ENCODE results near the gene CADM2. TPM values are rescaled to one million over a fixed set of nuclear protein-coding genes. Genes with fewer than 3 reads are reported as not detected.

Gene CADM2
- total RNA-seq, 1 experiment from 2014 or later, result not detected

- Histone ChIP-seq H3K4me3 (ENCODE audit: low read depth, low read length) (no peak overlapping the region), H3K9me3 (no peaks in the 10 kb centered on the region; the same call in 1 of the 2 replicates), H3K4me1 (no peaks in the 10 kb centered on the region), H3K36me3 (ENCODE audit: control insufficient read depth, insufficient read depth, low read length) (no peaks in the 10 kb centered on the region), H3K27me3 (replicated peaks; ENCODE audit: control insufficient read depth, insufficient read depth, low read length) (no peaks in the 10 kb centered on the region)
- no peak for DNase-seq
- H3K4me1 Mint-ChIP-seq (ENCODE audit: low read depth, unreplicated experiment), result no peaks in the 10 kb centered on the region
- H3K36me3 Mint-ChIP-seq (ENCODE audit: insufficient read depth, unreplicated experiment), result no peaks in the 10 kb centered on the region
- no peaks in the 10 kb centered on the region for H3K27me3 Mint-ChIP-seq (ENCODE audit: insufficient read depth, unreplicated experiment)
- no peak overlapping the region for H3K4me3 Mint-ChIP-seq (ENCODE audit: unreplicated experiment)
- no peak overlapping the region for H3K27ac Mint-ChIP-seq (ENCODE audit: unreplicated experiment)
- intact Hi-C loops (cut with micrococcal nuclease; ENCODE audit: unreplicated experiment), result no loop called here
- no peaks in the 10 kb centered on the region for H3K9me3 Mint-ChIP-seq (ENCODE audit: unreplicated experiment)
- BruUV-seq (replicated peaks), result no TSS peak
- CTCF ChIA-PET, result no interaction called here
- TF ChIP-seq, protein P1, sequence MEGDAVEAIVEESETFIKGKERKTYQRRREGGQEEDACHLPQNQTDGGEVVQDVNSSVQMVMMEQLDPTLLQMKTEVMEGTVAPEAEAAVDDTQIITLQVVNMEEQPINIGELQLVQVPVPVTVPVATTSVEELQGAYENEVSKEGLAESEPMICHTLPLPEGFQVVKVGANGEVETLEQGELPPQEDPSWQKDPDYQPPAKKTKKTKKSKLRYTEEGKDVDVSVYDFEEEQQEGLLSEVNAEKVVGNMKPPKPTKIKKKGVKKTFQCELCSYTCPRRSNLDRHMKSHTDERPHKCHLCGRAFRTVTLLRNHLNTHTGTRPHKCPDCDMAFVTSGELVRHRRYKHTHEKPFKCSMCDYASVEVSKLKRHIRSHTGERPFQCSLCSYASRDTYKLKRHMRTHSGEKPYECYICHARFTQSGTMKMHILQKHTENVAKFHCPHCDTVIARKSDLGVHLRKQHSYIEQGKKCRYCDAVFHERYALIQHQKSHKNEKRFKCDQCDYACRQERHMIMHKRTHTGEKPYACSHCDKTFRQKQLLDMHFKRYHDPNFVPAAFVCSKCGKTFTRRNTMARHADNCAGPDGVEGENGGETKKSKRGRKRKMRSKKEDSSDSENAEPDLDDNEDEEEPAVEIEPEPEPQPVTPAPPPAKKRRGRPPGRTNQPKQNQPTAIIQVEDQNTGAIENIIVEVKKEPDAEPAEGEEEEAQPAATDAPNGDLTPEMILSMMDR (IDR thresholded peaks at IDR 0.05; ENCODE audit: insufficient read depth in 1 of 2, low read depth in 1 of 2, low read length in 1 of 2, severe bottlenecking in 1 of 2, unreplicated experiment in 1 of 2), result no peak
- POLR2A ChIA-PET, result no interaction called here
Observed at GRCh38 chr3:85185495-85185894, 226.7 kb downstream of the CADM2 start.

- DNase-seq, result no peak
- Histone ChIP-seq H3K4me3 (ENCODE audit: low read depth, low read length) (no peak overlapping the region), H3K36me3 (ENCODE audit: control insufficient read depth, insufficient read depth, low read length) (no peaks in the 10 kb centered on the region), H3K9me3 (no peaks in the 10 kb centered on the region; the same call in 1 of the 2 replicates), H3K27me3 (replicated peaks; ENCODE audit: control insufficient read depth, insufficient read depth, low read length) (no peaks in the 10 kb centered on the region), H3K4me1 (no peaks in the 10 kb centered on the region)
- BruUV-seq (replicated peaks), result no TSS peak
- no peak overlapping the region for H3K27ac Mint-ChIP-seq (ENCODE audit: unreplicated experiment)
- intact Hi-C loops (cut with micrococcal nuclease; ENCODE audit: unreplicated experiment), result no loop called here
- POLR2A ChIA-PET, result no interaction called here
- no peak overlapping the region for H3K4me3 Mint-ChIP-seq (ENCODE audit: unreplicated experiment)
- H3K36me3 Mint-ChIP-seq (ENCODE audit: insufficient read depth, unreplicated experiment), result no peaks in the 10 kb centered on the region
- no peaks in the 10 kb centered on the region for H3K4me1 Mint-ChIP-seq (ENCODE audit: low read depth, unreplicated experiment)
- TF ChIP-seq, protein P1 (IDR thresholded peaks at IDR 0.05; ENCODE audit: insufficient read depth in 1 of 2, low read depth in 1 of 2, low read length in 1 of 2, severe bottlenecking in 1 of 2, unreplicated experiment in 1 of 2), result no peak
- H3K27me3 Mint-ChIP-seq (ENCODE audit: insufficient read depth, unreplicated experiment), result no peaks in the 10 kb centered on the region
- H3K9me3 Mint-ChIP-seq (ENCODE audit: unreplicated experiment), result no peaks in the 10 kb centered on the region
- CTCF ChIA-PET, result no interaction called here
Observed at GRCh38 chr3:85189731-85190130, 230.9 kb downstream of the CADM2 start.

- no TSS peak for BruUV-seq (replicated peaks)
Observed at GRCh38 chr3:85193565-85193964, 234.8 kb downstream of the CADM2 start.

More at GRCh38 chr3:85193565-85193964, 234.8 kb downstream of the CADM2 start:
- Mint-ChIP-seq H3K4me3 (ENCODE audit: unreplicated experiment) (no peak overlapping the region), H3K9me3 (ENCODE audit: unreplicated experiment) (no peaks in the 10 kb centered on the region), H3K27ac (ENCODE audit: unreplicated experiment) (no peak overlapping the region), H3K4me1 (ENCODE audit: low read depth, unreplicated experiment) (no peaks in the 10 kb centered on the region), H3K36me3 (ENCODE audit: insufficient read depth, unreplicated experiment) (no peaks in the 10 kb centered on the region), H3K27me3 (ENCODE audit: insufficient read depth, unreplicated experiment) (no peaks in the 10 kb centered on the region)
- intact Hi-C loops (cut with micrococcal nuclease; ENCODE audit: unreplicated experiment), result no loop called here
- TF ChIP-seq, protein P1 (IDR thresholded peaks at IDR 0.05; ENCODE audit: insufficient read depth in 1 of 2, low read depth in 1 of 2, low read length in 1 of 2, severe bottlenecking in 1 of 2, unreplicated experiment in 1 of 2), result no peak
- Histone ChIP-seq H3K9me3 (no peaks in the 10 kb centered on the region), H3K36me3 (ENCODE audit: control insufficient read depth, insufficient read depth, low read length) (no peaks in the 10 kb centered on the region), H3K4me1 (no peaks in the 10 kb centered on the region), H3K4me3 (ENCODE audit: low read depth, low read length) (no peak overlapping the region), H3K27me3 (replicated peaks; ENCODE audit: control insufficient read depth, insufficient read depth, low read length) (no peaks in the 10 kb centered on the region)
- ChIA-PET POLR2A (no interaction called here), CTCF (interaction anchor here (0.6 kb wide), 1 partner anchor 159 kb away, joined by 3 read pairs; no protein-coding TSS in a partner anchor)
- DNase-seq, result no peak

All from Caco-2 (cell line).